Calu3 (cell line): ENCODE data around the gene FSTL1. TPM values are rescaled to one million over a fixed set of nuclear protein-coding genes. Genes with fewer than 3 reads are reported as not detected.
A peak's percentile ranks its signal among the peaks of the same experiment; 100 is the strongest.

Source experiments
- BruUV-seq: library from RNA; stranded (reverse); fragments of 400-500 nt; replicated peaks from 2 replicates; lab custom pipeline; 2021; lab: Mats Ljungman, UMichigan
- CTCF ChIA-PET: fragments of 300-600 bp; sonication (Branson Sonifier 250); formaldehyde crosslinking; loops from one replicate; lab custom pipeline; 2022; ENCODE audit warnings: antibody characterized with exemption; lab: Charles Lee
- DNase-seq: peaks from one replicate; pipeline ENCODE4 v3.0.0; 2022
- H3K27ac Mint-ChIP-seq: one replicate; pipeline ENCODE4 v1.8.0; 2022; ENCODE audit warnings: mixed read lengths; ENCODE audit not compliant: unreplicated experiment
- H3K27me3 Mint-ChIP-seq: one replicate; pipeline ENCODE4 v1.8.0; 2022; ENCODE audit warnings: mixed read lengths; ENCODE audit not compliant: unreplicated experiment
- H3K36me3 Mint-ChIP-seq: one replicate; pipeline ENCODE4 v1.8.0; 2022; ENCODE audit warnings: mild to moderate bottlenecking, moderate library complexity, mixed read lengths; ENCODE audit not compliant: insufficient read depth, unreplicated experiment
- H3K4me1 Mint-ChIP-seq: one replicate; pipeline ENCODE4 v1.8.0; 2022; ENCODE audit warnings: mild to moderate bottlenecking, low read depth, mixed read lengths; ENCODE audit not compliant: unreplicated experiment
- H3K4me3 Mint-ChIP-seq: one replicate; pipeline ENCODE4 v1.8.0; 2022; ENCODE audit warnings: mild to moderate bottlenecking, low read depth, moderate library complexity, mixed read lengths; ENCODE audit not compliant: unreplicated experiment
- H3K9me3 Mint-ChIP-seq: one replicate; pipeline ENCODE4 v1.8.0; 2022; ENCODE audit warnings: low read depth, mixed read lengths; ENCODE audit not compliant: unreplicated experiment
- intact Hi-C: fragments of 100-400 bp; cut with micrococcal nuclease; formaldehyde crosslinking; loops from one replicate; pipeline ENCODE4 v1.10.0; 2022; ENCODE audit not compliant: unreplicated experiment
- total RNA-seq: library from RNA; stranded (reverse); gene quantifications from 2 replicates; pipeline ENCODE4 v1.2.3, GENCODE V29; 2022
- TF ChIP-seq, protein P1 (sequence below): fragments of 200-600 bp; IDR thresholded peaks from one replicate; pipeline ENCODE4 v1.8.0; 2022; ENCODE audit warnings: antibody characterized with exemption; ENCODE audit not compliant: unreplicated experiment

Gene FSTL1
- total RNA-seq, 1 experiment from 2014 or later = 18.5 TPM

- Mint-ChIP-seq H3K9me3 (no peaks in the 10 kb centered on the region), H3K4me3 (no peak overlapping the region), H3K27ac (no peak overlapping the region), H3K4me1 (peaks cover 7% of the 10 kb centered on the region), H3K36me3 (no peaks in the 10 kb centered on the region), H3K27me3 (no peaks in the 10 kb centered on the region)
- no TSS peak for BruUV-seq
- intact Hi-C loops = no loop called here
- no peak for DNase-seq
- TF ChIP-seq, protein P1, sequence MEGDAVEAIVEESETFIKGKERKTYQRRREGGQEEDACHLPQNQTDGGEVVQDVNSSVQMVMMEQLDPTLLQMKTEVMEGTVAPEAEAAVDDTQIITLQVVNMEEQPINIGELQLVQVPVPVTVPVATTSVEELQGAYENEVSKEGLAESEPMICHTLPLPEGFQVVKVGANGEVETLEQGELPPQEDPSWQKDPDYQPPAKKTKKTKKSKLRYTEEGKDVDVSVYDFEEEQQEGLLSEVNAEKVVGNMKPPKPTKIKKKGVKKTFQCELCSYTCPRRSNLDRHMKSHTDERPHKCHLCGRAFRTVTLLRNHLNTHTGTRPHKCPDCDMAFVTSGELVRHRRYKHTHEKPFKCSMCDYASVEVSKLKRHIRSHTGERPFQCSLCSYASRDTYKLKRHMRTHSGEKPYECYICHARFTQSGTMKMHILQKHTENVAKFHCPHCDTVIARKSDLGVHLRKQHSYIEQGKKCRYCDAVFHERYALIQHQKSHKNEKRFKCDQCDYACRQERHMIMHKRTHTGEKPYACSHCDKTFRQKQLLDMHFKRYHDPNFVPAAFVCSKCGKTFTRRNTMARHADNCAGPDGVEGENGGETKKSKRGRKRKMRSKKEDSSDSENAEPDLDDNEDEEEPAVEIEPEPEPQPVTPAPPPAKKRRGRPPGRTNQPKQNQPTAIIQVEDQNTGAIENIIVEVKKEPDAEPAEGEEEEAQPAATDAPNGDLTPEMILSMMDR = no peak
- CTCF ChIA-PET = no interaction called here
These were observed 80.3 kb downstream of the FSTL1 start for GRCh38 chr3:120370463-120370862.

- peaks cover 20% of the 10 kb centered on the region for H3K4me1 Mint-ChIP-seq
- H3K36me3 Mint-ChIP-seq = no peaks in the 10 kb centered on the region
- no peaks in the 10 kb centered on the region for H3K9me3 Mint-ChIP-seq
- H3K27ac Mint-ChIP-seq = no peak overlapping the region
- TF ChIP-seq, protein P1 = no peak
- intact Hi-C loops = loop anchor here (2.0 kb wide), 1 partner anchor 18 kb away; no protein-coding TSS in a partner anchor
- H3K4me3 Mint-ChIP-seq = no peak overlapping the region
- BruUV-seq = no TSS peak
- no peaks in the 10 kb centered on the region for H3K27me3 Mint-ChIP-seq
- DNase-seq = peak; percentile 65
- CTCF ChIA-PET = interaction anchor here (1.5 to 1.8 kb wide), 2 partner anchors 21 to 48 kb away, joined by 5 to 6 read pairs; no protein-coding TSS in a partner anchor
These were observed 81.7 kb downstream of the FSTL1 start for GRCh38 chr3:120369037-120369467.

- Mint-ChIP-seq H3K27ac (no peak overlapping the region), H3K27me3 (no peaks in the 10 kb centered on the region), H3K36me3 (no peaks in the 10 kb centered on the region), H3K4me1 (peaks cover 21% of the 10 kb centered on the region), H3K9me3 (no peaks in the 10 kb centered on the region), H3K4me3 (no peak overlapping the region)
- TF ChIP-seq, protein P1 = no peak
- CTCF ChIA-PET = interaction anchor here (1.5 to 1.8 kb wide), 2 partner anchors 20 to 49 kb away, joined by 5 to 6 read pairs; no protein-coding TSS in a partner anchor
- no peak for DNase-seq
- intact Hi-C loops = loop anchor here (2.0 kb wide), 1 partner anchor 17 kb away; no protein-coding TSS in a partner anchor
- no TSS peak for BruUV-seq
These were observed 82.6 kb downstream of the FSTL1 start for GRCh38 chr3:120368172-120368571.

DNA sequence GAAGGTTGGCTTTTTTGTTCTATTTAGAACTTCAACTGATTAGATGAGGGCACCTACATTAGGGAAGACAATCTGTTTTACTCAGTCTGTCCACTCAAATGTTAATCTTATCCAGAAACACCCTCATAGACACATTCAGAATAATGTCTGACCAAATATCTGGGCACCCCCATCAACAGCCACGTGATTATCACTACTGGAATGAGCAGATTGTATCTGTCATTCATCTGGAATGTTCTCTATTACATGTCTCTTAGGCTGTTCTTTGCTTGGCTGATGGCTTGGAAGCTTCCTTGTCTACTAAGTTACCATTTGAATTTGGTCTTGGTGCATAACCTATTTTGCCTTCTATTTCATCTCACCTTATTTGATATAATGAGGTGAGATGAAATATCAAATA is 86.0 kb downstream of the FSTL1 start:
- intact Hi-C loops = no loop called here
- TF ChIP-seq, protein P1 = no peak
- no peaks in the 10 kb centered on the region for H3K9me3 Mint-ChIP-seq
- peaks cover 21% of the 10 kb centered on the region for H3K4me1 Mint-ChIP-seq
- CTCF ChIA-PET = interaction anchor here (1.3 to 1.5 kb wide), 2 partner anchors 10 to 11 kb away, joined by 3 to 5 read pairs; no protein-coding TSS in a partner anchor
- H3K27me3 Mint-ChIP-seq = no peaks in the 10 kb centered on the region
- H3K4me3 Mint-ChIP-seq = no peak overlapping the region
- H3K27ac Mint-ChIP-seq = no peak overlapping the region
- BruUV-seq = no TSS peak
- H3K36me3 Mint-ChIP-seq = no peaks in the 10 kb centered on the region
- DNase-seq = no peak
